ENCODE data around the gene C8A.

C8A gene

GRCh38 chr1:56836359-56836758, 18.2 kb upstream of the C8A start:
- Histone ChIP-seq H3K9me3 (replicated peaks in 1 of 2; ENCODE audit: control insufficient read depth in 2 of 2, insufficient read depth in 1 of 2, low read depth in 1 of 2, low read length in 2 of 2) (peaks cover 0 to 4% of the 10 kb centered on the region in 2 donors), H2BK120ac (ENCODE audit: low read depth, low read length) (no peak overlapping the region), H3K23ac (ENCODE audit: low read depth, low read length, poor library complexity) (no peak overlapping the region), H3K9ac (ENCODE audit: low read depth, low read length, poor library complexity) (no peak overlapping the region), H3K36me3 (replicated peaks in 1 of 2; ENCODE audit: control insufficient read depth in 2 of 2, insufficient read depth in 2 of 2, low read length in 2 of 2) (no peaks in the 10 kb centered on the region), H3K4me2 (ENCODE audit: insufficient read depth, low read length, poor library complexity, severe bottlenecking) (no peak overlapping the region), H3K4me3 (ENCODE audit: low read length in 2 of 2) (no peak overlapping the region), H3K4ac (ENCODE audit: low read length) (no peak overlapping the region), H2AK5ac (ENCODE audit: low read depth, low read length) (no peak overlapping the region), H3K27me3 (ENCODE audit: control insufficient read depth in 3 of 3, insufficient read depth in 3 of 3, low read depth in 1 of 3, low read length in 3 of 3) (no peaks in the 10 kb centered on the region), H4K8ac (ENCODE audit: low read depth, low read length) (no peak overlapping the region), H2AFZ (ENCODE audit: low read length) (no peak overlapping the region), H2BK5ac (ENCODE audit: low read length) (no peak overlapping the region), H2BK12ac (ENCODE audit: low read length) (no peak overlapping the region), H3K27ac (replicated peaks; ENCODE audit: low read length) (no peak overlapping the region), H4K91ac (ENCODE audit: low read depth, low read length, poor library complexity) (no peak overlapping the region), H3K4me1 (ENCODE audit: control insufficient read depth in 2 of 2, insufficient read depth in 1 of 2, low read depth in 1 of 2, low read length in 2 of 2) (peaks cover 0 to 6% of the 10 kb centered on the region in 2 donors), H3K18ac (ENCODE audit: low read length) (peak overlapping the region; percentile 1), H3K14ac (ENCODE audit: low read length) (no peak overlapping the region), H3K79me1 (ENCODE audit: low read depth, low read length) (no peaks in the 10 kb centered on the region), H2BK15ac (ENCODE audit: low read length) (no peak overlapping the region)
- WGBS, 2 donors (ENCODE audit: extremely low coverage in 2 of 2, insufficient read length in 2 of 2, insufficient replicate concordance in 1 of 2), result no CpG with 5 or more reads among the region's 4 CpGs
- DNase-seq (ENCODE audit: low spot score), result no peak

DNA sequence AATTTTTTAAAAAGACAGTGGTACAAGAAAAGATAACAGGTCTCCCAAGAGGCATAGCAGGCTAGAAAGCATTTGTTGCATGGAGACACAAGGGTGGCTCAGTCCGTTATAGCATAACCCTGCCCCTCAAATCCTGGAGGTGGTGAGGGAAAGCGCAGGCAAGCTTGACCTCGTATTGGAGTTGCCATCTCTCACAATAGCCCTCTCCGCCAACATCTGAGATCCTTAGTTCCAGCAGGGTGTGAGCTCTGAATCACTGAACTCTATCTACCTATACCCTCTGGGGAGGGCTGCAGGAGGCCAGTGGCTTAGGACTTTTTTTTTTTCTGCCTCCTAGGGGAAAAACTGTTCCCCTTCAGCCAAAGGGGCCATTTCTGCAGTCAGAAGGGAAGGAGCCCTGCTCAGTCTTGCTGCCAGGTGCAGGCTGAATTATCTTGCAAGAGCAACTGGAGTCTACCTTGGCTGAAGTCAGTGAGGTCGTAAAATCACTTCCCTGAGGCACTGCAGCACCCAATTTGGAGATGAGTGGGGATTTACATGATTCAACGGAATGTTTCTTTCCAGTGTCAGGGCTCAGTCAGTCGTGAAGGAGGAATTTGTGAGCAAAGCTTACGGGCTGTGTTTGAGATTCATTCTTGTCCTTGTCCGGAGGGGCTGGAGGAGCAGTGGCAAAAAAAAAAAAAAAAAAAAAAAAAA, 17.2 kb upstream of the C8A start:
- Histone ChIP-seq H3K14ac (ENCODE audit: low read length) (no peak overlapping the region), H3K4me1 (ENCODE audit: control insufficient read depth in 2 of 2, insufficient read depth in 1 of 2, low read depth in 1 of 2, low read length in 2 of 2) (peaks cover 0 to 5% of the 10 kb centered on the region in 2 donors), H3K79me1 (ENCODE audit: low read depth, low read length) (no peaks in the 10 kb centered on the region), H2BK12ac (ENCODE audit: low read length) (no peak overlapping the region), H4K8ac (ENCODE audit: low read depth, low read length) (no peak overlapping the region), H2BK15ac (ENCODE audit: low read length) (no peak overlapping the region), H3K36me3 (replicated peaks in 1 of 2; ENCODE audit: control insufficient read depth in 2 of 2, insufficient read depth in 2 of 2, low read length in 2 of 2) (no peaks in the 10 kb centered on the region), H3K27ac (replicated peaks; ENCODE audit: low read length) (no peak overlapping the region), H3K4me3 (ENCODE audit: low read length in 2 of 2) (no peak overlapping the region), H2BK120ac (ENCODE audit: low read depth, low read length) (no peak overlapping the region), H3K9ac (ENCODE audit: low read depth, low read length, poor library complexity) (no peak overlapping the region), H3K23ac (ENCODE audit: low read depth, low read length, poor library complexity) (no peak overlapping the region), H2AK5ac (ENCODE audit: low read depth, low read length) (no peak overlapping the region), H3K4ac (ENCODE audit: low read length) (no peak overlapping the region), H3K18ac (ENCODE audit: low read length) (no peak overlapping the region), H3K4me2 (ENCODE audit: insufficient read depth, low read length, poor library complexity, severe bottlenecking) (no peak overlapping the region), H2BK5ac (ENCODE audit: low read length) (no peak overlapping the region), H4K91ac (ENCODE audit: low read depth, low read length, poor library complexity) (no peak overlapping the region), H2AFZ (ENCODE audit: low read length) (no peak overlapping the region), H3K9me3 (replicated peaks in 1 of 2; ENCODE audit: control insufficient read depth in 2 of 2, insufficient read depth in 1 of 2, low read depth in 1 of 2, low read length in 2 of 2) (peaks cover 0 to 4% of the 10 kb centered on the region in 2 donors), H3K27me3 (ENCODE audit: control insufficient read depth in 3 of 3, insufficient read depth in 3 of 3, low read depth in 1 of 3, low read length in 3 of 3) (peaks cover 0 to 2% (median 0%) of the 10 kb centered on the region in 3 experiments)
- no peak for DNase-seq (ENCODE audit: low spot score)
- WGBS, 2 donors (ENCODE audit: extremely low coverage in 2 of 2, insufficient read length in 2 of 2, insufficient replicate concordance in 1 of 2), result no CpG with 5 or more reads among the region's 9 CpGs

- H2AFZ ChIP-seq (ENCODE audit: low read length), result no peak overlapping the region
- no peak overlapping the region for H2BK12ac ChIP-seq (ENCODE audit: low read length)
- no peak overlapping the region for H2AK5ac ChIP-seq (ENCODE audit: low read depth, low read length)
- no peak overlapping the region for H4K8ac ChIP-seq (ENCODE audit: low read depth, low read length)
- no peak overlapping the region for H3K4me3 ChIP-seq (ENCODE audit: low read length in 2 of 2)
- H3K36me3 ChIP-seq (replicated peaks in 1 of 2; ENCODE audit: control insufficient read depth in 2 of 2, insufficient read depth in 2 of 2, low read length in 2 of 2), result no peaks in the 10 kb centered on the region
- no CpG with 5 or more reads among the region's 3 CpGs for WGBS, 2 donors (ENCODE audit: extremely low coverage in 2 of 2, insufficient read length in 2 of 2, insufficient replicate concordance in 1 of 2)
- H3K27me3 ChIP-seq (ENCODE audit: control insufficient read depth in 3 of 3, insufficient read depth in 3 of 3, low read depth in 1 of 3, low read length in 3 of 3), result peaks cover 0 to 8% (median 0%) of the 10 kb centered on the region in 3 experiments
- no peak for DNase-seq (ENCODE audit: low spot score)
- H3K79me1 ChIP-seq (ENCODE audit: low read depth, low read length), result no peaks in the 10 kb centered on the region
- H3K4me1 ChIP-seq (ENCODE audit: control insufficient read depth in 2 of 2, insufficient read depth in 1 of 2, low read depth in 1 of 2, low read length in 2 of 2), result peaks cover 0 to 5% of the 10 kb centered on the region in 2 donors
- H3K23ac ChIP-seq (ENCODE audit: low read depth, low read length, poor library complexity), result no peak overlapping the region
- H4K91ac ChIP-seq (ENCODE audit: low read depth, low read length, poor library complexity), result no peak overlapping the region
- no peak overlapping the region for H3K9ac ChIP-seq (ENCODE audit: low read depth, low read length, poor library complexity)
- no peak overlapping the region for H3K18ac ChIP-seq (ENCODE audit: low read length)
- peaks cover 0 to 4% of the 10 kb centered on the region in 2 donors for H3K9me3 ChIP-seq (replicated peaks in 1 of 2; ENCODE audit: control insufficient read depth in 2 of 2, insufficient read depth in 1 of 2, low read depth in 1 of 2, low read length in 2 of 2)
- H2BK15ac ChIP-seq (ENCODE audit: low read length), result no peak overlapping the region
- H3K4me2 ChIP-seq (ENCODE audit: insufficient read depth, low read length, poor library complexity, severe bottlenecking), result no peak overlapping the region
- H2BK120ac ChIP-seq (ENCODE audit: low read depth, low read length), result no peak overlapping the region
- H3K27ac ChIP-seq (replicated peaks; ENCODE audit: low read length), result no peak overlapping the region
- no peak overlapping the region for H3K4ac ChIP-seq (ENCODE audit: low read length)
- H2BK5ac ChIP-seq (ENCODE audit: low read length), result no peak overlapping the region
- no peak overlapping the region for H3K14ac ChIP-seq (ENCODE audit: low read length)
These were observed 15.8 kb upstream of the C8A start for GRCh38 chr1:56838759-56839158.

DNA sequence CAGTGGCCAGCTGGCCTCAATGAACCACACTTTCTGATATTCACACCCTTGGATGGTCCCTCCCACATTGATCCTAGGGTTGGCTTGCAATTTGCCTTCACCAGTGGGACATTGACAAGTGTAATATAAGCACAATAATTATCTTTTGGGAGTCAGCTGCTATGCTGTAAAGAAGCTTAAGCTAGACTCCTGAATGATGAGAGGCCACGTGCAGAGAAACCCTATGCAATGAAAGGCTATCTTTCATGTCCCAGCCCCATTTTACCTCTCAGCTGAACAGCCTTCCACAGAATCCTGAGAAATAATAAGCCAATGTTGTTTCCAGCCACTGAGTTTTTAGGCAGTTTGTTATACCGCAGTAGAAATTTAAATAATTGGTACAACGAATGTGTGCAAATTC, 11.1 kb upstream of the C8A start:
- no peak overlapping the region for H3K4me3 ChIP-seq (ENCODE audit: low read length in 2 of 2)
- no peak overlapping the region for H3K14ac ChIP-seq (ENCODE audit: low read length)
- H4K8ac ChIP-seq (ENCODE audit: low read depth, low read length), result no peak overlapping the region
- H3K9me3 ChIP-seq (replicated peaks in 1 of 2; ENCODE audit: control insufficient read depth in 2 of 2, insufficient read depth in 1 of 2, low read depth in 1 of 2, low read length in 2 of 2), result peaks cover 0 to 4% of the 10 kb centered on the region in 2 donors
- no peak overlapping the region for H3K27ac ChIP-seq (replicated peaks; ENCODE audit: low read length)
- no peak overlapping the region for H2AFZ ChIP-seq (ENCODE audit: low read length)
- H3K18ac ChIP-seq (ENCODE audit: low read length), result no peak overlapping the region
- peaks cover 0 to 3% of the 10 kb centered on the region in 2 donors for H3K4me1 ChIP-seq (ENCODE audit: control insufficient read depth in 2 of 2, insufficient read depth in 1 of 2, low read depth in 1 of 2, low read length in 2 of 2)
- no peak overlapping the region for H4K91ac ChIP-seq (ENCODE audit: low read depth, low read length, poor library complexity)
- no CpG with 5 or more reads among the region's 3 CpGs for WGBS, 2 donors (ENCODE audit: extremely low coverage in 2 of 2, insufficient read length in 2 of 2, insufficient replicate concordance in 1 of 2)
- no peak overlapping the region for H2BK120ac ChIP-seq (ENCODE audit: low read depth, low read length)
- H3K27me3 ChIP-seq (ENCODE audit: control insufficient read depth in 3 of 3, insufficient read depth in 3 of 3, low read depth in 1 of 3, low read length in 3 of 3), result peaks cover 0 to 11% (median 0%) of the 10 kb centered on the region in 3 experiments
- H3K79me1 ChIP-seq (ENCODE audit: low read depth, low read length), result no peaks in the 10 kb centered on the region
- no peak overlapping the region for H3K9ac ChIP-seq (ENCODE audit: low read depth, low read length, poor library complexity)
- no peak overlapping the region for H2BK12ac ChIP-seq (ENCODE audit: low read length)
- no peaks in the 10 kb centered on the region for H3K36me3 ChIP-seq (replicated peaks in 1 of 2; ENCODE audit: control insufficient read depth in 2 of 2, insufficient read depth in 2 of 2, low read length in 2 of 2)
- no peak overlapping the region for H2BK5ac ChIP-seq (ENCODE audit: low read length)
- H3K4me2 ChIP-seq (ENCODE audit: insufficient read depth, low read length, poor library complexity, severe bottlenecking), result no peak overlapping the region
- H2AK5ac ChIP-seq (ENCODE audit: low read depth, low read length), result no peak overlapping the region
- no peak overlapping the region for H2BK15ac ChIP-seq (ENCODE audit: low read length)
- no peak overlapping the region for H3K23ac ChIP-seq (ENCODE audit: low read depth, low read length, poor library complexity)
- no peak overlapping the region for H3K4ac ChIP-seq (ENCODE audit: low read length)
- no peak for DNase-seq (ENCODE audit: low spot score)

Data from neuronal stem cell (in vitro differentiated cells).